NCI-H345 treated with DMSO at 0.1 percent for 48 hours (cell line): Measurements from ENCODE around the gene CD300LG.
A peak's percentile ranks its signal among the peaks of the same experiment; 100 is the strongest.
"Not testable (repeated sequence)": the region's sequence is repeated elsewhere in the genome, so short reads cannot be mapped to it uniquely, and the experiment has no call there.

Experiments
- DNase-seq: peaks from one replicate; lab custom pipeline; 2025; ENCODE audit not compliant: unreplicated experiment; lab: John Stamatoyannopoulos, UW

The CD300LG gene

GRCh38 chr17:43877451-43878155 lies 30.6 kb downstream of the CD300LG start:
- DNase-seq = no peak

- DNase-seq = peak; percentile 11
These were observed 31.5 kb downstream of the CD300LG start for GRCh38 chr17:43878260-43879175.

GRCh38 chr17:43879723-43880419 lies 32.9 kb downstream of the CD300LG start:
- no peak for DNase-seq

- no peak for DNase-seq
These were observed 33.5 kb downstream of the CD300LG start for GRCh38 chr17:43880420-43880991.

- DNase-seq = no peak
These were observed 34.2 kb downstream of the CD300LG start for GRCh38 chr17:43881181-43881580.

GRCh38 chr17:43881758-43882505 lies 35.0 kb downstream of the CD300LG start:
- no peak for DNase-seq

GRCh38 chr17:43882761-43883415 lies 35.9 kb downstream of the CD300LG start:
- no peak for DNase-seq

GRCh38 chr17:43888548-43888947 lies 41.6 kb downstream of the CD300LG start:
- no peak for DNase-seq

GRCh38 chr17:43890240-43890639 lies 43.3 kb downstream of the CD300LG start:
- DNase-seq = no peak

- DNase-seq = no peak
These were observed 45.1 kb downstream of the CD300LG start for GRCh38 chr17:43891851-43892646.

GRCh38 chr17:43892647-43892952 lies 45.6 kb downstream of the CD300LG start:
- no peak for DNase-seq

- not testable (repeated sequence) for DNase-seq
These were observed 47.5 kb downstream of the CD300LG start for GRCh38 chr17:43894494-43894893.

- DNase-seq = no peak
These were observed 50.9 kb downstream of the CD300LG start for GRCh38 chr17:43897831-43898230.

- DNase-seq = no peak
These were observed 51.5 kb downstream of the CD300LG start for GRCh38 chr17:43898446-43898845.

- DNase-seq = peak; percentile 81
These were observed 53.3 kb downstream of the CD300LG start for GRCh38 chr17:43900183-43900857.

- no peak for DNase-seq
These were observed 54.1 kb downstream of the CD300LG start for GRCh38 chr17:43900858-43901754.

GRCh38 chr17:43901861-43902589 lies 55.0 kb downstream of the CD300LG start:
- no peak for DNase-seq
